ENCODE data around the gene FLNB.

FLNB gene

DNA sequence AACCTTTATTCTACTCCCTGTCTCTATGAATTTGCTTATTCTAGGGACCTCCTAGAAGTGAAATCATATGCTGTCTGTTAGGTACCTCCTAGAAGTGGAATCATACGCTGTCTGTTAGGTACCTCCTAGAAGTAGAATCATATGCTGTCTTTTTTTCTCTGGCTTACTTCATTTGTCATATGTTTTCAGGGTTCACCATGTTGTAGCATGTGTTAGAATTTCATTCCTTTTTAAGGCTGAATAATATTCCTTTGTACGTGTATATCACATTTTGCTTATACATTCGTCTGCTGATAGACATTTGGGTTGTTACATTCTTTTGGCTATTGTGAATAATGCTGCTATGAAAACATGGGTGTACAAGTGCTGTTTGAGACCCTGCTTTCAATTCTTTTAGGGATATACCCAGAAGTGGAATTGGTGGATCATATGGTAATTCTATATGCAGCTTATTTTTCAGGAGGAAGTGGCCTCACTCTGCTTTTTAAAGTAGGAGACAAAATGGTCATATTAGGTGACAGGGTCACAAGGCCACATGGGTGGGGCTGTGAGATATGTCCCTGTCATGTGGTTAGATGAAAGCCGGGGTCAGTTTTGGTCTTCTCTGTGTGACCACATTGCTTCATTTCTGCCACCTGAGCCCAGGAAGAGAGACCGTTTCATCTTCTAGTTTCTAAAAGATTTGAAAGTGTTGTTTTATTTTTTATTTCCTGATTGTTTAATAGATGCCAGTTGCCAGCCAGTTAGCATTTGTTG lies 76.7 kb downstream of the FLNB start:
- TF ChIP-seq TAF1 (IDR thresholded peaks at IDR 0.05; ENCODE audit: borderline replicate concordance, insufficient read depth, low read length) (no peak), FOXP2 (optimal IDR thresholded peaks at IDR 0.05; ENCODE audit: borderline replicate concordance, extremely low read depth, extremely low read length, insufficient read depth) (no peak), SIN3A (IDR thresholded peaks at IDR 0.05; ENCODE audit: borderline replicate concordance, insufficient read depth, low read length) (no peak), POLR2AphosphoS5 (IDR thresholded peaks at IDR 0.05; ENCODE audit: low read depth, low read length) (no peak), REST (IDR thresholded peaks at IDR 0.05; ENCODE audit: insufficient read depth in 1 of 2, low read depth in 2 of 2, low read length in 2 of 2) (no peak)

- no peak for TF ChIP-seq SIN3A (IDR thresholded peaks at IDR 0.05; ENCODE audit: borderline replicate concordance, insufficient read depth, low read length)
- no peak for TF ChIP-seq REST (IDR thresholded peaks at IDR 0.05; ENCODE audit: insufficient read depth in 1 of 2, low read depth in 2 of 2, low read length in 2 of 2)
- no peak for TF ChIP-seq POLR2AphosphoS5 (IDR thresholded peaks at IDR 0.05; ENCODE audit: low read depth, low read length)
- no peak for TF ChIP-seq TAF1 (IDR thresholded peaks at IDR 0.05; ENCODE audit: borderline replicate concordance, insufficient read depth, low read length)
- no peak for TF ChIP-seq FOXP2 (optimal IDR thresholded peaks at IDR 0.05; ENCODE audit: borderline replicate concordance, extremely low read depth, extremely low read length, insufficient read depth)
These were observed 77.4 kb downstream of the FLNB start for GRCh38 chr3:58085616-58086015.

DNA sequence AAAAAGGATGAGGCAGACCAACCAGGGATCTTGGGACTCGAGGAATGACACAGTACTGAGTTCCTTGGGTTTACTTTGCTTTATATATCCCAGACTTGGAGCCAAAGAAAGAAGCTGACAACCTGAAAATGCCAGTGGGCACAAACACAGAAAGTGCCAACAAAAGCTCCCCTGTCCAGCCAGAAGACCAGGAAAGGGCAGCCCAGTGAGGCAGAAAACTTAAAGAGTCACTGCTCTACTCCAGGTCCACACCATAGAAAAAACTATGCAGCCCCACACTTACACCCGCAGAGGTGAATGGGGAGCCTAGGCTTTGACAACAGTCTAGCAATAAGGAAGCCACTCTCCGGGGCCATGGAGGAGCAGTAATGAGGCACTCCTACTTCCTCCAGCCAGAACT lies 80.3 kb downstream of the FLNB start:
- TF ChIP-seq TAF1 (IDR thresholded peaks at IDR 0.05; ENCODE audit: borderline replicate concordance, insufficient read depth, low read length) (no peak), POLR2AphosphoS5 (IDR thresholded peaks at IDR 0.05; ENCODE audit: low read depth, low read length) (no peak), FOXP2 (optimal IDR thresholded peaks at IDR 0.05; ENCODE audit: borderline replicate concordance, extremely low read depth, extremely low read length, insufficient read depth) (no peak), REST (IDR thresholded peaks at IDR 0.05; ENCODE audit: insufficient read depth in 1 of 2, low read depth in 2 of 2, low read length in 2 of 2) (no peak), SIN3A (IDR thresholded peaks at IDR 0.05; ENCODE audit: borderline replicate concordance, insufficient read depth, low read length) (no peak)

GRCh38 chr3:58090351-58090750 lies 82.1 kb downstream of the FLNB start:
- no peak for TF ChIP-seq FOXP2 (optimal IDR thresholded peaks at IDR 0.05; ENCODE audit: borderline replicate concordance, extremely low read depth, extremely low read length, insufficient read depth)
- no peak for TF ChIP-seq SIN3A (IDR thresholded peaks at IDR 0.05; ENCODE audit: borderline replicate concordance, insufficient read depth, low read length)
- no peak for TF ChIP-seq POLR2AphosphoS5 (IDR thresholded peaks at IDR 0.05; ENCODE audit: low read depth, low read length)
- TF ChIP-seq TAF1 (IDR thresholded peaks at IDR 0.05; ENCODE audit: borderline replicate concordance, insufficient read depth, low read length), result no peak
- TF ChIP-seq REST (IDR thresholded peaks at IDR 0.05; ENCODE audit: insufficient read depth in 1 of 2, low read depth in 2 of 2, low read length in 2 of 2), result no peak

Measured in PFSK-1 (cell line).